RWPE2 (cell line): ENCODE results near the gene MYRF.

Experiments
- ATAC-seq: fragments of 200-7000 bp; cut with Tn5 transposase; 3 replicates; pipeline ENCODE4 v1.9.1; 2021; ENCODE audit warnings: low read depth
- DNase-seq: peaks from one replicate; pipeline ENCODE4 v3.0.0-alpha.2; 2020; ENCODE audit warnings: low spot score
- H3K27ac ChIP-seq: fragments of 450-650 bp; 2 replicates; pipeline ENCODE4 v1.5.1; 2017; ENCODE audit warnings: mild to moderate bottlenecking; ENCODE audit not compliant: poor library complexity, severe bottlenecking
- H3K27me3 ChIP-seq: fragments of 250-450 bp; sonication (Bioruptor Pico); 2 replicates; pipeline ENCODE4 v1.5.1; 2021; ENCODE audit warnings: mild to moderate bottlenecking, moderate library complexity; ENCODE audit not compliant: insufficient read depth, poor library complexity, severe bottlenecking
- H3K36me3 ChIP-seq: fragments of 250-450 bp; sonication (Bioruptor Pico); 2 replicates; pipeline ENCODE4 v1.5.1; 2020; ENCODE audit warnings: low read depth, mild to moderate bottlenecking, moderate library complexity
- H3K4me1 ChIP-seq: fragments of 250-450 bp; sonication (Bioruptor Pico); 2 replicates; pipeline ENCODE4 v1.5.1; 2021; ENCODE audit warnings: mild to moderate bottlenecking, moderate library complexity; ENCODE audit not compliant: insufficient read depth, poor library complexity, severe bottlenecking
- H3K4me3 ChIP-seq: fragments of 250-450 bp; sonication (Bioruptor Pico); 2 replicates; pipeline ENCODE4 v1.5.1; 2021; ENCODE audit warnings: mild to moderate bottlenecking, moderate library complexity; ENCODE audit not compliant: severe bottlenecking
- H3K9me3 ChIP-seq: fragments of 250-450 bp; sonication (Bioruptor Pico); 2 replicates; pipeline ENCODE4 v1.5.1; 2021; ENCODE audit warnings: mild to moderate bottlenecking, moderate library complexity; ENCODE audit not compliant: severe bottlenecking
- TF ChIP-seq, protein P1 (sequence below): fragments of 450-650 bp; IDR thresholded peaks from one replicate; pipeline ENCODE4 v1.5.1; 2017; ENCODE audit warnings: mild to moderate bottlenecking, moderate library complexity; ENCODE audit not compliant: poor library complexity, severe bottlenecking

Gene MYRF

GRCh38 chr11:61717286-61718033 lies 35.0 kb upstream of the MYRF start:
- Histone ChIP-seq H3K4me1 (no peaks in the 10 kb centered on the region), H3K36me3 (no peaks in the 10 kb centered on the region), H3K27me3 (no peaks in the 10 kb centered on the region), H3K9me3 (no peaks in the 10 kb centered on the region), H3K4me3 (no peak overlapping the region), H3K27ac (no peak overlapping the region)
- TF ChIP-seq, protein P1, sequence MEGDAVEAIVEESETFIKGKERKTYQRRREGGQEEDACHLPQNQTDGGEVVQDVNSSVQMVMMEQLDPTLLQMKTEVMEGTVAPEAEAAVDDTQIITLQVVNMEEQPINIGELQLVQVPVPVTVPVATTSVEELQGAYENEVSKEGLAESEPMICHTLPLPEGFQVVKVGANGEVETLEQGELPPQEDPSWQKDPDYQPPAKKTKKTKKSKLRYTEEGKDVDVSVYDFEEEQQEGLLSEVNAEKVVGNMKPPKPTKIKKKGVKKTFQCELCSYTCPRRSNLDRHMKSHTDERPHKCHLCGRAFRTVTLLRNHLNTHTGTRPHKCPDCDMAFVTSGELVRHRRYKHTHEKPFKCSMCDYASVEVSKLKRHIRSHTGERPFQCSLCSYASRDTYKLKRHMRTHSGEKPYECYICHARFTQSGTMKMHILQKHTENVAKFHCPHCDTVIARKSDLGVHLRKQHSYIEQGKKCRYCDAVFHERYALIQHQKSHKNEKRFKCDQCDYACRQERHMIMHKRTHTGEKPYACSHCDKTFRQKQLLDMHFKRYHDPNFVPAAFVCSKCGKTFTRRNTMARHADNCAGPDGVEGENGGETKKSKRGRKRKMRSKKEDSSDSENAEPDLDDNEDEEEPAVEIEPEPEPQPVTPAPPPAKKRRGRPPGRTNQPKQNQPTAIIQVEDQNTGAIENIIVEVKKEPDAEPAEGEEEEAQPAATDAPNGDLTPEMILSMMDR: no peak
- no peak for DNase-seq
- ATAC-seq: no peak; the same call in 2 of the 3 replicates

DNA sequence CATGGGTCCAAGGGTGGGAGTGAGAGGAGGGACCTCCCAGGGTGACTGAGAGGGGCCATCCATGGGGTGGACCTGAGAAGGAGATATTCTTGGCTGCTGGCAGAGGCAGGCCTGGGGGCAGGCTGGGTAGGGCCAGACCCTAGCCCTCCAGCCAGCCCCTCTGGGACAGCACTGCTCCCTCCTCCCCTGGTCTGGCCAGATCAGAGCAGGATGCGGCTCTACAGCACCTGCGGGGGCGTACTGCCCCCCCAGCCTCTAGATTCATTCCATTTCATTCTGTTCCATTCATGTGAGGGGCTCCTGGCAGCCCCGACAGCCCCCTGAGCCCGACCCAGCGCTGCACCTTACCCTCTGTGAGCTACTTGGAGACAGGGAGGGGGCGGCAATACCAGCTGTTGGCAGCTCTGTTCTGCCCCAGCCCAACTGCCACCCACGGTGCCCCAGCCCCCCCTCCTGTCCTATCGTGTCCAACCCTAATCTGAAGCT lies 34.3 kb upstream of the MYRF start:
- no peaks in the 10 kb centered on the region for H3K27me3 ChIP-seq
- no peaks in the 10 kb centered on the region for H3K36me3 ChIP-seq
- no peaks in the 10 kb centered on the region for H3K9me3 ChIP-seq
- H3K4me1 ChIP-seq: no peaks in the 10 kb centered on the region
- no peak for DNase-seq
- H3K27ac ChIP-seq: no peak overlapping the region
- H3K4me3 ChIP-seq: no peak overlapping the region
- TF ChIP-seq, protein P1: no peak
- no peak for ATAC-seq

DNA sequence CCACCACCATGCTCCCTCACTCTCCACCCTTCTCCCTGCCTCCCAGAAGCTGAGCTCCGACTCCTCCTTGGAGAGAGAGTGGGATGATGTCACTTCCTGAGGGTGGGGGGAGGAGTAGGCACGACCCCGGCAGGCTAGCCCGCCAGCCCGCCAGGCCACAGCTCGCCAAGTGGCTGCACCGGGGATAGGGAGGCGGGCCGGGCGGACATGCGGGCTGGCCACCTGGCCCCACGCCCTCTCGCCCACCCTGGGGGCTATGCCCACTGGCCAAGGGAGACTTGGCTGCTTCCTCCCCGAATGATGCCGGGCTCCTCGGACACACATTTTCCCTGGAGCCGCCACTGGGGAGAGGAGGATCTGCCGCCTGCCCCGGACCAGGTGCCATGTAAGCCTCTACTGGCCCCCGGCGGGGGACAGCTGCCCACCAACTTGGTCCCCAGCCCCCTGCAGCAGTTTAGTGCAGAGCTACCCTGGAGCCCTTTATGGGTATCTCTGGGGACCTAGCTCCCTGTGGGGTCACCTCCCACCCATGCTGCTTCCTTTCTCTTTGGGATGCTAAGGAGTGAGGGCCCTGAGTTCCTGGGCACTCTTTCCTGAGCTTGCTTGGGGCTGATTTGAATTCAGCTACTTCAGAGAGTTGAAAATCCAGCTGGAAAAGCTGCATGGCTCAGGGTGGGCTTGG lies 33.7 kb upstream of the MYRF start:
- Histone ChIP-seq H3K4me1 (no peaks in the 10 kb centered on the region), H3K27ac (no peak overlapping the region)
- no peak for DNase-seq

GRCh38 chr11:61719978-61720377 lies 32.5 kb upstream of the MYRF start:
- Histone ChIP-seq H3K27me3 (no peaks in the 10 kb centered on the region), H3K4me3 (no peak overlapping the region), H3K4me1 (no peaks in the 10 kb centered on the region), H3K36me3 (no peaks in the 10 kb centered on the region), H3K27ac (no peak overlapping the region), H3K9me3 (no peaks in the 10 kb centered on the region)
- ATAC-seq (no peak), DNase-seq (no peak)
- TF ChIP-seq, protein P1: no peak

More for the DNA sequence above, 33.7 kb upstream of the MYRF start:
- Histone ChIP-seq H3K4me3 (no peak overlapping the region), H3K27me3 (no peaks in the 10 kb centered on the region), H3K9me3 (no peaks in the 10 kb centered on the region), H3K36me3 (no peaks in the 10 kb centered on the region)
- TF ChIP-seq, protein P1: no peak
- no peak for ATAC-seq
